ENCODE data around the gene MTA1. TPM values are rescaled to one million over a fixed set of nuclear protein-coding genes. Genes with fewer than 3 reads are reported as not detected.
A peak's percentile ranks its signal among the peaks of the same experiment; 100 is the strongest.

Gene MTA1
- polyA plus RNA-seq, 3 donors: 122 to 156 (median 141) TPM

DNA sequence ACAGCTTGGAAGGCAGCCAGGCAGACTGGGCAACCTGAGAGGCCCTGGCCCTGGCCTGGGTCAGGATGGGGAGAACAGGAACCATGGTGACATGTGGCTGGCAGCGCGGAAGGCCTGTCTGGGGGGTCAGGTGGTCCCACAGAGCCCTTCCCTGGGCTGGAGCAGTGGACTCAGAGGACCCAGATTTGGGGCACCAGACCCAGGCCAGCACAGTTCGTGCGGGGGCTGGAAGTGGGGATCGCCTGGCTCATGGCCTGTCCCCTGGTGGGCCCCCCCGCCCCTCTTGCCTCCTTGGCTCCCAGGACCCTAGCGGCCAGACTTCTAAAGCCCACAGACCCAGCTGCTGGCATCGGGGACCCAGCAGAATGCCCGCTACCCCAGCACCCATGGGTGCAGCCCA lies 21.4 kb downstream of the MTA1 start:
- no peak for DNase-seq

DNA sequence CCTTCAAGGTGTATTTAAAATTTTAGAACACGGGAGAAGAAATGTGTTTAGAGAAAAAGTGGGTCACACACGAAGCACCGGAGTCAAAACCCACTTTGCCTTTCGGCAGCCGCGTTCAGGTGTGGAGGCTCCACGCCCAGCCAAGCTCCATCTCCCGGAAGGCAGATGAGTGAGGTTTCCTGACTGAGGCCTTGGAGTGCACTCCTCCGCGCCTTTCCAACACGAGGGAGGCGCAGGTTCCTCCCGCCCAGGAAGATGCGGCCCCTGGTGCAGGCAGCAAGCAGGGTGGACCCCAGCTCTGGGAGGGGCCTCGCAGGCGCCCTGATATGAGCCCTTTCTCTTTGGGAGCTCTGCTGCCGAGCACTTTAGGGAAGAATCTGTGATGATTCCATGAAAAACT lies 22.5 kb downstream of the MTA1 start:
- no peak for DNase-seq

- no peak for DNase-seq
Measured at GRCh38 chr14:105442834-105443233, 23.2 kb downstream of the MTA1 start.

DNA sequence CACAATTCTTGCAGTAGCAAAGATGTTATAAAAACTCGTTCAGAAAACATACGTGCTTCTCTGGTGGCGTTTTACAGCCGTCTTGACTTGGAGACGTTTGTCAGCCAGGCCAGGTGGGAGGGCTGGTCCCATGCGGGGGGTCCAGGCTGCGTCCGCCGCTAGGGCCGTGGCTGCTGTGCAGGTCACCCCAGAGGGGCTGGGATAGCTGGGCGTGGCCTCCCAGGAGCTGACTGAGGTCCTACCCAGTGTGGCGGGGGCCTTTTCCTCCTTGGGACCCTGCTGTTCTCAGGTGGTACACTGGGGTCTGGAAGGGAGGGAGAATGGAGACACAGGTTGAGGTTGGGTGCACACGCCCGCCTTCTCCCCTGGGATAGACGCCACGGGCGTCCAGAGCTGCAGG lies 25.2 kb downstream of the MTA1 start:
- no peak for DNase-seq

DNA sequence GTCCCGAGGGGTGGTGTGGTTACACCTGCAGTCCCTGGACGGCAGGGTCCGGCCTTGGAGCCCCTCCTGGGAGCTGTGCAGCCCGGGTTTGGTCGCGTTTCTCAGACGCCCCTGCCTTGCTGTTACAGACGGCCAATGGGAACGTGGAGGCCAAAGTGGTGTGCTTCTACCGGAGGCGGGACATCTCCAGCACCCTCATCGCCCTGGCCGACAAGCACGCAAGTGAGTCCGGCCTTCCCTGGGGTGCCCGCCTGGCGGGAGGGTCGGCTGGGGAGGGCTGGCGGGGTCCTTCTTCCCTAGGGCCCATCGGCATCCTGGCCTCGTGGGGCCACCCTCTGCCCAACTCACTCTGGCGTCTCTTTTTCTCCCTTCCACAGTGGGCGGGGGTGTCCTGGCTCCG lies 25.7 kb downstream of the MTA1 start:
- no peak for DNase-seq

- no peak for DNase-seq
Measured at GRCh38 chr14:105445901-105446845, 26.5 kb downstream of the MTA1 start.

DNA sequence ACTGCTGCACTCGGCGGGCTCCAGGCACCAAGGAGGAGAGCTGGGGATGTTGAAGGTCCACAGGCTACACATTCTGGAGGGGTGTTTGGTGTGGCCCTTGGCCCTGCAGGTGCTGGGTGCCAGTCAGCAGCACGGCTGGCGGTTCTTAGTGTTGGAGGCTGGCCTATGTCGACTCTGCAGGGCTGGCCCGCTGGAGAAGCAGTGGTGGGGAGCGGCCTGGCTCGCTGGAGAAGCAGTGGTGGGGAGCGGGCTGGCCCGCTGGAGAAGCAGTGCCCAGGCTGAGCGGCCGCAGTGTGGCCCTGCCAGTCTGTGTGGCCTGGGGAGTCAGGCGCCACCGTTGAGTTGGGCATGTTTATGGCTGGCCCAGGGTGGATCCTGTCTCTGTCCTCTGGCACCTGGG lies 27.3 kb downstream of the MTA1 start:
- no peak for DNase-seq

DNA sequence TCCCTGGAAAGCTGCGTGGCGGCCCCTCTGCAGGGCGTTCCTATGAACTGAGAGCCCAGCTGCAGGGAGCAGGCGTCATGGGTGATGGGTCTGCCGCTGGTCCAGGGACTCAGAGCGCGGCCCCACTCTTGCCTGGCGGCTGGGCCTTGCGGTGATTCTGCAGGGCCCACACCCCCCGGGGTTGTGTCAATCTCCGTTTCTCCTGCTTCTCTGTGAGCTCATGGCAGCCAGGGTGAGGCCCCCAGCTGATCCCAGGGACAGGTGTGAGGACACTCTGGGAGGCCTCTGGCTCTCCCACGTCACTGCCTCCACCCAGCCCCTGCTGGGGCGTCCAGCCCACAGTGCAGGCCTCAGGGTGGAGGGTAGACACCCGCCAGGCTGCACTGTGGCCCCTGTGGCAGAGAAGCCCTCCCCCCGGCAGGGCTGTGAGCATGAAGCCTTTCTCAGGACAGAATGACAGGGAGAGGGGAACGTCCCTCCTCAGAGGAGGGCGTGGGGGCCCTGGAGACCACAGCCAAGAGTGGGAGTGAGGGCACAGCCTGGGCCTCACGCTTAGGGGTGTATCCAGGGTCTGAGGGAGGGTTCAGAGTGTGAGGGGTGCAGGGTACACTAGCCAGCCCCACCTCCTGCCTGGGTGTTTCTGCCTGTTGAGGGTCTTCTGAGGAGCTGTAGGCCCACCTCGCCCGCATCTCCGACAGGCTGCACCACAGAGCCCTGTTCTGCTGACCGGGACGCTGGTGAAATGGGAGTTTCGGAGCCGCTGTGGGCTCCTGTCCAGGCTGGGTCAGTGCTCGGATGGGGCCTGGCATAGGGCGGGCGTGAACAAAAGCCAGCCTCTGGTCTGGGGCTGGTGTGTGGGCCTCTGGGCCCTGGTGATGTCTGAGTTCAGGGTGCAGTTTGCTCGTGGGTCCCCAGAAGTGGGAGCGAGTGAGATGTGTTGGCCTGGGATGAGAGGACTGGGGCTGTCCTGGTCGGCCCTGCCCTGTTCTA lies 28.3 kb downstream of the MTA1 start:
- no peak for DNase-seq

GRCh38 chr14:105448706-105449111 lies 29.1 kb downstream of the MTA1 start:
- peak; percentile 48 for DNase-seq

GRCh38 chr14:105449276-105450122 lies 29.9 kb downstream of the MTA1 start:
- DNase-seq: no peak

DNA sequence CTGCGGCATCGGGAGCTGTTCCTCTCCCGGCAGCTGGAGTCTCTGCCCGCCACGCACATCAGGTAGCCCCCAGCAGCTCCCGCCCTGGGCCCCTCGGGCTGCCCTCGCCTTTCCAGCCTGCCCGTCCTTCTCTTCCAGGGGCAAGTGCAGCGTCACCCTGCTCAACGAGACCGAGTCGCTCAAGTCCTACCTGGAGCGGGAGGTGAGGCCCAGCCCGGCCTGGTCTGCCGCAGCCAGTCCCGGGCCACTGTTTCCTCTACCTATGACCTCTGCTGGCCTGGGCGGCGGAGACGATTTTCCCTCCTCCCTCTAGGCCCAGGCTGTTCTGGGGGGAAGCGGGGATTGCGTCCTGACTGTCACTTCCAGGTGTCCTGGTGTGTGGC lies 30.5 kb downstream of the MTA1 start:
- DNase-seq: no peak

- DNase-seq: no peak
Measured at GRCh38 chr14:105450864-105451720, 31.5 kb downstream of the MTA1 start.

DNA sequence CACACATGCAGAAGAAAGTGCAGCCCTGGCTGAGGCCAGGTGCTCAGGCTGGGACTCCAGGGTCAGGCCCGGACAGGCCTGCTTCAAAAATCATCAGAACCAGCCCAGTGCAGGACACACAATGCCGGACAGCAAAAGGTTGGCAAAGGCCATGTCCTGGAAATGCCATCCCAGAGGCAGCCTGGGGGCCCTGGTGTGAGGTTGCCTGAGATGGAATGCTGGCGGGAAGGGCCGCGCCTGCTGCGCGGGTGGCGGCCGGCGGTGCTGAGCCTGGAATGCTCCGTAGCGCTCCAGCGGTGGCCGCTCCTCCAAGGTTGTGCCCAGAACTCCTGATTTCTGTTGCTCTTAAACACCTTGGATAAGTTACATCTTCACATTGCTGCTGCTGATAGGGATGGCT lies 33.3 kb downstream of the MTA1 start:
- DNase-seq: no peak

- no peak for DNase-seq
Measured at GRCh38 chr14:105453847-105454246, 34.2 kb downstream of the MTA1 start.

GRCh38 chr14:105455086-105455640 lies 35.5 kb downstream of the MTA1 start:
- no peak for DNase-seq

DNA sequence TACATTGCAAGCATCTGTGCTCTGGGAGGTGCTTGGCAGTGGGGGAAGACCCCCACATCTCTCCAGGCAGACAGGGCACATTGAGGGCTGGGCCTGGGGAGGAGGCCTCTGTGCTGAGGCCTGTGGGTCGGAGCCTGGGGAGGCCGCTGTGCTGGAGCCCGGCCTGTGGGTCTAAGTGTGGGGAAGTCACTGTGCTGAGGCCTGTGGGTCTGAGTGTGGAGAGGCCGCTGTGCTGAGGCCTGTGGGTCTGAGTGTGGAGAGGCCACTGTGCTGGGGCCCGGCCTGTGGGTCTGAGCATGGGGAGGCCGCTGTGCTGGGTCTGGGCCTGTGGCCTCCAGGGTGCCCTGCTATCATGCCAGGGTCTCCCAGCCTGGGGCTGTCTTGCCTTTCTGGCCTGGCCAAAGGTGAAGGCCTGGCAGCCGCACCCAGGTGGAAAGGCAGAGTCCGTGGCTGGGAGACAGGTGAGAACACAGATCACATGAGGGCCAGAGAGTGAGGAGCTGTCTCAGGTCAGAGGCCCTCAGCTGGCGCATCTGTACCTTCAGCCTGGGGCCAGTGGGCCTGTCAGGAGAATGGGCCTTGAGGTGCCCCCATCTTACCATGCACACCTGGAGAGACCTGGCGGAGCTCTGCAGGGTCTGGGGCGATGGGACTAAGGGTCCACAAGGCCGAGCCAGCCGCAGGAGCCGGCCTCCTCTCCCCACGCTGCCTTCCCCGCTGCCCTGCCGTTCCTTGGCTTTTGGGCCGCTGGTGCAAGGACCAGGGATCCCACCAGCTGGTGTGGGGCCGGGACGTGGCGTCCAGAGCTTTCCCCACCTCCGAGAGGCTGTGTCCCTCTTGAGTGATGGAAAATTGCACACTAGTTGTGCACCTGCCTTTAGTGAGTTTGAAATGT lies 36.4 kb downstream of the MTA1 start:
- DNase-seq: no peak

DNA sequence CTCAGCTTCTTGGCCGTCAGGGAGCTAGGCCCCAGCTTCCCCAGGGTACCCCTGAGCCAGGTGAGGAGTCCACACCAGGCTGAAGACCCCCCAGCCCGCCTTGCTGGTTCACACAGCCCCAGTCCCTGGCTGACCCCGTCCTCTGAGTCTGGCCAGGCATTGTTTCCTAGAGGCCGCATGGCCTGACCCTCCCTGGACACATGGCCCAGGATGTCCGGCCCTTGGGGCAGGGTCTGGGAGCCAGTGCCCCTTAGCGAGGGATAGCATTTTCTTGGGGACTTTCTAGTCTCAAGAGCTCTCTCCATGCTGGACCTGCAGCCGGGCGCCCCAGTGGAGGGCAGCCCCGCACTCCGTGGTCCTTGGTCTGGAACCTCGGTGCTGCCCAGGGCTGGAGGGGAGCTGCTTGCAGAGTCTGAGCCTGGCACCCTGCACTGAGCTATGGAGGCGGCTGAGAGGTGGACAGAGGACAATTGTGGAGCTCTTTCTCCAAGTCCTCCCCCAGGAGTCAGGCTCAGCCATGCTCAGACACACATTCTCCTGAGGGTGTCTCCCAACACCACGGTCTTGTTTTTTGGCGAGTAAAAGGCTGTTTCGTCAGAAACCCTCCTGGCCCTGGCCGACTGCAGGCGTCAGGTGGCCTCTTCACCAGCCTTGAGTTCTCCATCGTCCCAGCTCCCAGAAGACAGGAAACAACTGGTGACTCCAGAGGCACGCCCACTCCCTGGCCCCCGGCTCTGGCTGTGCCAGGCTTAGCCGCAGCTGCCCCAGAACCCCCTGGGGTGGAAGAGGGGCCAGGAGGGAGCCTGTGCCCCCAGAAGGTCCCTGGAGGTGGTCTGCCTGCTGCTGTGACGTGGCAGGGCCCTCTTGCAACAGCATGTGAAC lies 37.4 kb downstream of the MTA1 start:
- DNase-seq: no peak

- no peak for DNase-seq
Measured at GRCh38 chr14:105458010-105458409, 38.4 kb downstream of the MTA1 start.

All from renal pelvis (tissue), 4 donors.